Erythroblast (primary cell): ENCODE data around the gene LETM1.

Experiments used
- GATA1 ChIP-seq: IDR thresholded peaks from 2 replicates; pipeline ENCODE4 v1.6.1; 2011; ENCODE audit warnings: low read depth, mild to moderate bottlenecking, control low read depth, low read length, moderate library complexity
- POLR2A ChIP-seq: IDR thresholded peaks from 2 replicates; pipeline ENCODE4 v1.6.1; 2011; ENCODE audit warnings: mild to moderate bottlenecking, low read length

DNA sequence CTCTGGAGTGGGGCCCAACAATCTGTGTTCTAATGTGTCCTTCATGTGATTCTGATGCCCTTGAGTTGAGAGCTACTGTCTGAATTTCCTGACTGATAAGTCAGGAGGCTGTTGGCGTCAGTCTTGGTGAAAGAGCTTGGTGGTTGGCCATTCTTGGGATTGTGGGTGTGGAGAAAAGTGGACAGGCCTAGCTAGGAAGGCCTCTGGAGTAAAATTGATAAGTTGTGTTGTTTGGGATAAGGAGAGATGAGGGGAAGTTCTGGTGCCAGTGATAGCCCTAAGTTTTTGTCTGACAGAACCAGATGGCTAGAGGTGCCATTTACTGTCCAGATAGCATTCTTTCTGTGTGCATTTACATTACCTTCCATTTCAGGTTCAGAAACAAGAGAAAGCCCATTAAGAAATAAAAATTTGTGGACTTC lies 26.9 kb upstream of the LETM1 start:
- TF ChIP-seq POLR2A (no peak), GATA1 (peak; percentile 80)
